HUES64 (cell line): ENCODE data around the gene KCNQ1.

ENCODE experiments used
- H3K27ac ChIP-seq: 2 replicates; pipeline ENCODE4 v1.7.0; 2013; ENCODE audit warnings: low read depth, low read length, inconsistent platforms
- H3K27me3 ChIP-seq: 2 replicates; pipeline ENCODE4 v1.6.1; 2013; ENCODE audit warnings: mild to moderate bottlenecking, low read length; ENCODE audit not compliant: insufficient read depth
- H3K36me3 ChIP-seq: 2 replicates; pipeline ENCODE4 v1.6.1; 2013; ENCODE audit warnings: mild to moderate bottlenecking, low read length; ENCODE audit not compliant: insufficient read depth
- H3K4me1 ChIP-seq: 2 replicates; pipeline ENCODE4 v1.6.1; 2013; ENCODE audit warnings: mild to moderate bottlenecking, low read length, moderate library complexity; ENCODE audit not compliant: insufficient read depth
- H3K4me3 ChIP-seq: 2 replicates; pipeline ENCODE4 v1.5.1; 2013; ENCODE audit warnings: mild to moderate bottlenecking, low read length, moderate library complexity
- H3K9ac ChIP-seq: 2 replicates; pipeline ENCODE4 v1.6.1; 2013; ENCODE audit warnings: mild to moderate bottlenecking, low read depth, low read length
- H3K9me3 ChIP-seq: 2 replicates; pipeline ENCODE4 v1.6.1; 2013; ENCODE audit warnings: low read depth, low read length; ENCODE audit not compliant: insufficient read depth
- WGBS: fragments of 150-250, 120-280 bp; methylation state at CpG from one replicate; pipeline ENCODE4 v1.1.7; 2013; ENCODE audit warnings: missing lambda C conversion rate; 5-methylcytosine and 5-hydroxymethylcytosine counted together

Gene KCNQ1

DNA sequence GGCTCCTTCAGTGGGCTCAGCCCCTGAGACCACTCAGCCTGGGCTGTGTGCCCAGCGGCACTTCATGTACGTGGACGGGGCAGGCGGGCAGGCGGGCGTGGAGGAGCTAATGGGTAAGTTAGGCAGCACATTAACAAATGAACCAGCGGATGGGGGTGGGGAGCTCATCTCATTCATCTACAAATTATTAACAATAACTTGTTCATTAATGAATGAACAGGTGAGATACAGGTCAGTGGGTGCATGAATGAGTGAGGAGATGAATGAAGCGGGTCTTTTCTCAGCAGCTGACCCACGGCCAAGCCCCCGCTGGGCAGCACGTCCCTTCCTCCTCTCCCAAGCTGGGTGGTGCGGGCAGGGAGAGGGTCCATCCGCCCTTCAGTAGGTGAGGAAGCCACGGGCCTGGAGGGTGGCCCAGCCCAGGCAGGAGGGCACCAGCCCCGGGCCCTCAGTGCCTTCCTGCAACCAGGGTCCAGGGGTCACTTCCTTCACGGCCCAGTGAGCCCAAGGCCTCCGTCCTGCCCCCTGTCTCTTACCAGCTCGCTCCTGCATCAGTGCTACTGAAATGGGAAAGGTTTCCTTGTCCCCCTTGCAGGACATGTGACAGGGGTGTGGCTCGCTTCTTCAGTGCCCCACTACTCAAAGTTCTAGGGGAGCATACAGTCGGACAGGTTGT lies 315.5 kb downstream of the KCNQ1 start:
- Histone ChIP-seq H3K9me3 (peaks cover 12% of the 10 kb centered on the region; the same call in 1 of the 2 replicates), H3K36me3 (no peaks in the 10 kb centered on the region), H3K4me3 (no peak overlapping the region), H3K27me3 (peaks cover 12% of the 10 kb centered on the region), H3K27ac (no peak overlapping the region), H3K9ac (no peak overlapping the region), H3K4me1 (no peaks in the 10 kb centered on the region)
- 82% methylated on average over 19 of the region's 20 CpGs for WGBS

DNA sequence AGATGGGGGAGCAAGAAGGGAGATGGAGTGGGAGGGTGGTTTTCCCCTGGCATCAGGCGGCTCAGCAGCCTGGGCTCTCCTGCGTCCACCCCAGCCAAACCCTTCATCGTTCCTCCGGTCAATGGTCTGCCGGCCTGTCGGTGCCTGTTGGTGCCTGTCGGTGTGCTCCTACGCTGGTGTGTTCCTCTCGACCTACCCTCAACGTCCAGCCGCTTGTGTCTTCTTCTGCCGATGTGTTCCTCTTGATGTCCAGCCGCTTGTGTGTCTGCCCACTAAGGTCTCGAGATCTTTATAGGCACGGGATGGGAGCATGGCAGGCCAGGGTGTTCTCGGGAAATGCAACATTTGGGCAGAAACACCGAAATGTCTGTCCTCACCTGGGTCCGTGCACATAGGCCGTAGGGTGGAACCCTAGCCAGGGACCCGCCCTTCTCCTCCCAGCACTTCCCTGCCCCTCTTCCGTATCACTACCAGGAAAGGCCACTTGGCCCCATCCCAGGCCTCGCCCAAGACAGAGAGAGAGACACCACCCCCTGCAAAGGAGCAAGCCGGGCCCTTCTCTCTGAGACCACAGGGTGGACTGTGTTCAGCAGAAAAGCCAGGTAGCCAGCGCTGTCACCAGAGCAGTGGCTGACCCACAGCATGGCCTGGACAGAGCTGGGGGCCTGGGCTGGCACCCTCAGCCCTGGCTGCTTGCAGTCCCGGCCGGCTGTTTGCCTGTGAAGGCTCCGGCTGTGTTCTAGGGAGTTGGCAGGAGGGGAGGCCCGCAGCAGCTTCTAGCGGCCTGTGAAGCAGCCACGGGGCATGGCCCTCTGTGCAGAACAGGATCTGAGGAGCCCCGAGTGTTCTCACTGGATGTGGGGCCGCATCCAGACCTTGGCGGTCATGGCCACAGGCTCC lies 316.6 kb downstream of the KCNQ1 start:
- H3K27ac ChIP-seq, result no peak overlapping the region
- 95% methylated on average over 33 of the region's 33 CpGs for WGBS
- peaks cover 22% of the 10 kb centered on the region for H3K27me3 ChIP-seq
- H3K9me3 ChIP-seq, result peaks cover 14% of the 10 kb centered on the region; the same call in 1 of the 2 replicates
- H3K4me3 ChIP-seq, result no peak overlapping the region
- H3K36me3 ChIP-seq, result no peaks in the 10 kb centered on the region
- H3K4me1 ChIP-seq, result no peaks in the 10 kb centered on the region
- no peak overlapping the region for H3K9ac ChIP-seq

DNA sequence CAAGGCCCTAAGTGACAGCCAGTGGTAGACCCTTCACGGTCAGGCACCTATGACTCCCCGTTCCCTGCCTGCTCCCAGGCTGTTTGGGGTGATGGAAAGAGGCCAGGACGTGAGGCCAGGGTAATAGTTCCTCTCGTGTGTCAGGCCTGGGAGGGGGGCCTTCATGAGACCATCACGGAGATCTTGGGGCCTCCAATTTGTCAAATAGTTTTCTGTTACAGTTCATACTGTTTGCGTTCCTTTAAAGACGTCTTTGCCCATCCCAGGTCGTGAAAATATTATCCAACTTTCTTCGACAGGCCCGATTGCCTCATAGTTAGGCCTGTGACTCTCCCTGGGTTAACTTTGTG lies 317.2 kb downstream of the KCNQ1 start:
- WGBS, result 92% methylated on average over 10 of the region's 10 CpGs
- no peaks in the 10 kb centered on the region for H3K36me3 ChIP-seq

DNA sequence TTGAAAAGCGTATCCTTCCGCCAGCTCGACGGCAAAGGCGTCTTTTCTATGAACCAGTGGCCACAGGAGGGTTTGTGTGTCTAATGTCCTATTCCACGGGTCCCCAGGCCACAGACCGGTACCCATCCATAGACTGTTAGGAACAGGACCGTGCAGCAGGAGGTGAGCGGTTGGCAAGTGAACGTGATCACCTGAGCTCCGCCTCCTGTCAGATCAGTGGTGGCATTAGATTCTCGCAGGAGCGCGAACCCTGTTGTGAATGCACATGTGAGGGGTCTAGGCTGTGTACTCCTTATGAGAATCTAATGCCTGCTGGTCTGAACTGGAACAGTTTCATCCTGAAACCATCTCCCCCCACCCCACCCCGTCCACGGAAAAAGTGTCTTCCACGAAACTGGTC lies 317.6 kb downstream of the KCNQ1 start:
- H3K4me1 ChIP-seq, result no peaks in the 10 kb centered on the region
- H3K4me3 ChIP-seq, result no peak overlapping the region
- 94% methylated on average over 17 of the region's 17 CpGs for WGBS
- H3K9me3 ChIP-seq, result 0 out of 2 replicates have a peak, but pooled peaks cover 4% of the 10 kb centered on the region
- H3K9ac ChIP-seq, result no peak overlapping the region
- H3K27me3 ChIP-seq, result peaks cover 21% of the 10 kb centered on the region
- H3K27ac ChIP-seq, result no peak overlapping the region
- H3K36me3 ChIP-seq, result no peaks in the 10 kb centered on the region

More for the DNA sequence above, 317.2 kb downstream of the KCNQ1 start:
- Histone ChIP-seq H3K4me3 (no peak overlapping the region), H3K27ac (no peak overlapping the region), H3K9me3 (peaks cover 9% of the 10 kb centered on the region; the same call in 1 of the 2 replicates), H3K4me1 (no peaks in the 10 kb centered on the region), H3K27me3 (peaks cover 23% of the 10 kb centered on the region), H3K9ac (no peak overlapping the region)

DNA sequence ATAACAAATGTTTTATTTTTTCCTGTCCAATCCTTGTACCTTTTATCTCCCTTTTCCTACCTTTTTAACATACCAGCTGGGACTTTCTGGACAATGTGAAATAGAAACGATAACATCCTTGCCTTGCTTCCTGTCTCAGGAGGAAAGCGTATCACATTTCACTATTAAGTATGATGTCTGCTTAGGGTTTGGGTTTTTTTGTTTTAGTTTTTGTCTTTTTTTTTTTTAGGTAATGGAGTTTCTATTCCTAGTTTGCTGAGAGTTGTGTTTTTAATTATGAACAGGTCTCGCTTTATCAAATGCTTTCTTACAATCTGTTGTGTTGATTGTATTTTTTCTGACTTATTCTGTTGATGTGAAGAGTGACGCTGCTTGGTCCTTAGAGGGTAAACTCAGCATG lies 319.2 kb downstream of the KCNQ1 start:
- Histone ChIP-seq H3K4me3 (no peak overlapping the region), H3K27ac (no peak overlapping the region), H3K9me3 (0 out of 2 replicates have a peak, but pooled peaks cover 3% of the 10 kb centered on the region), H3K36me3 (no peaks in the 10 kb centered on the region), H3K27me3 (peaks cover 34% of the 10 kb centered on the region), H3K9ac (no peak overlapping the region), H3K4me1 (no peaks in the 10 kb centered on the region)
- WGBS, result 95% methylated on average over 4 of the region's 4 CpGs

DNA sequence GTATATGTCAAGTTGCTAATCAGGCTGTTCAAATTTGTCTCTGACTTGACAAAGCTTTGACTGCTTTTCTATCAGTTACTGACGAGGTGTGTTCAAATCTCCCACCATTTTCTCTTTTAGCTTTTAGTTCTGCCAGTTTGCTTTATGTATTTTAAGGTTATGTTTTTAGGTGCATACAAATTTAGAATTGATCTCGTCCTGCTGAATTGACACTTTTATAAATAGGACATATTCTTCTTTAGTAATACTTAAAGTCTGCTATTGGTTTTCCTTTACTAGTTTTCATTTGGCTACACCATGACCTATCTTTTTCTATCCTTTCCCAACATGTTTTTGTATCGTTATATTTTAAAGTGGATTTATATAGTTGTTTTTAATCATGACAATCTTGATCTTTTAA lies 320.7 kb downstream of the KCNQ1 start:
- no peaks in the 10 kb centered on the region for H3K36me3 ChIP-seq
- peaks cover 43% of the 10 kb centered on the region for H3K27me3 ChIP-seq
- H3K4me1 ChIP-seq, result no peaks in the 10 kb centered on the region
- no peak overlapping the region for H3K9ac ChIP-seq
- 0 out of 2 replicates have a peak, but pooled peaks cover 3% of the 10 kb centered on the region for H3K9me3 ChIP-seq
- WGBS, result 78% methylated on average over 2 of the region's 3 CpGs
- H3K4me3 ChIP-seq, result no peak overlapping the region
- H3K27ac ChIP-seq, result no peak overlapping the region

DNA sequence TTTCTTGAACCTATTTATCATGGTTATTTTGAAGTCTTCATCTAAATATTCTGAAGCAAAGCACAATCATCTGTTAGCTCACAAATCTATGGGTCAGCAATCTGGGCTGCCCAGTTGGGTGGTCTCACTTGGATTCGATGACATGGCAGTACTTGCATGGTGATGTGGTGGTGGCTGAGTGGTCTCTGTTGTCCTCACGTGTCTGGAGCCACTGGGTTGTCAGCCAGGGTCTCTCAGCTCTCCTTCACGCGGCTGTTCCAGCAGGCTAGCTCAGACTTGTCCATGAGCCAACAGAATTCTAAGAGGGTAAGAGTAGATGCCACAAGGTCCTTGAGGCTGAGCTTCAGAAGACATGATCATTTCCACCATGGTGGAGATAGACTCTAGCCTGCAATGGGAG lies 321.4 kb downstream of the KCNQ1 start:
- H3K9me3 ChIP-seq, result 0 out of 2 replicates have a peak, but pooled peaks cover 3% of the 10 kb centered on the region
- H3K36me3 ChIP-seq, result no peaks in the 10 kb centered on the region
- no peak overlapping the region for H3K27ac ChIP-seq
- 95% methylated on average over 4 of the region's 4 CpGs for WGBS
- H3K4me3 ChIP-seq, result no peak overlapping the region
- H3K9ac ChIP-seq, result no peak overlapping the region
- H3K27me3 ChIP-seq, result peaks cover 44% of the 10 kb centered on the region
- H3K4me1 ChIP-seq, result no peaks in the 10 kb centered on the region

DNA sequence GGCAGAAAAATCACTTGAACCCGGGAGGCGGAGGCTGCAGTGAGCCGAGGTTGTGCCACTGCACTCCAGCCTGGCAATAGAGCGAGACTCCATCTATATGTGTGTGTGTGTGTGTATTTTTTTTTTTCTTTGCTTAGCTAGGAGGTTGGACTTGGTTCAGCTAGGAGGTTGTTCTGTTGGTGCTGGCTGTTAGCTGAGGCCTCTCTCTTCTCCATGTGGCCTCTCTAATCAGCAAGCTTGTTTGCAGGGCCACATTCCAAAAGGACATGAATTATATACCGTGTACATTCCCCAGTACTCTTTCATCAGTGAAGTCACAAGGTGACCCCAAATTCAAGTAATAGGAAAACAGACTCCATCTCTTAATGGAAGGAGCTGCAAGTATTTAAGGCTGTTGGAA lies 322.3 kb downstream of the KCNQ1 start:
- Histone ChIP-seq H3K4me1 (no peaks in the 10 kb centered on the region), H3K9me3 (0 out of 2 replicates have a peak, but pooled peaks cover 3% of the 10 kb centered on the region), H3K27me3 (peaks cover 52% of the 10 kb centered on the region), H3K36me3 (no peaks in the 10 kb centered on the region), H3K27ac (no peak overlapping the region), H3K9ac (no peak overlapping the region), H3K4me3 (no peak overlapping the region)
- WGBS, result 98% methylated on average over 5 of the region's 5 CpGs

DNA sequence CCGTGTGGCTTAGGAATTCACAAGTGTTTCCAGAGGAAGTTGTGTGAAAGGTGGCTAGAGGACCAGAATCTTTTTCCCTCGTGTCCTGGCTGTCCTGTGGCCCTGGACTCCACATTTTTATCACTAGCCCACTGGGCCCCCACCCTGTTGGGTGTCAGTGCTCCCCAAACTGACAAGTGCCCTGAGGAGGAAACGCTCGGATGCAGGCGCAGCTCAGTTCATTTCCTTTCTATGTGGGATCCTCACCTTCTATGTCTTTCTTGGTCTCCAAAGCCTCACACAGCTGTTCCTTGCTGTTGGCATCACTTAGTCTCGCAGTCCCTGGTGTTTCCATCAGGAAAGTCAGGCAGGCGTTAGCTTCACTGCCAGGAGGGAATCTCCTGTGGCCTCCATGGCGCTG lies 323.0 kb downstream of the KCNQ1 start:
- no peaks in the 10 kb centered on the region for H3K4me1 ChIP-seq
- H3K36me3 ChIP-seq, result no peaks in the 10 kb centered on the region
- peaks cover 56% of the 10 kb centered on the region for H3K27me3 ChIP-seq
- H3K9ac ChIP-seq, result no peak overlapping the region
- H3K9me3 ChIP-seq, result 0 out of 2 replicates have a peak, but pooled peaks cover 3% of the 10 kb centered on the region
- 92% methylated on average over 8 of the region's 8 CpGs for WGBS
- H3K4me3 ChIP-seq, result no peak overlapping the region
- no peak overlapping the region for H3K27ac ChIP-seq

DNA sequence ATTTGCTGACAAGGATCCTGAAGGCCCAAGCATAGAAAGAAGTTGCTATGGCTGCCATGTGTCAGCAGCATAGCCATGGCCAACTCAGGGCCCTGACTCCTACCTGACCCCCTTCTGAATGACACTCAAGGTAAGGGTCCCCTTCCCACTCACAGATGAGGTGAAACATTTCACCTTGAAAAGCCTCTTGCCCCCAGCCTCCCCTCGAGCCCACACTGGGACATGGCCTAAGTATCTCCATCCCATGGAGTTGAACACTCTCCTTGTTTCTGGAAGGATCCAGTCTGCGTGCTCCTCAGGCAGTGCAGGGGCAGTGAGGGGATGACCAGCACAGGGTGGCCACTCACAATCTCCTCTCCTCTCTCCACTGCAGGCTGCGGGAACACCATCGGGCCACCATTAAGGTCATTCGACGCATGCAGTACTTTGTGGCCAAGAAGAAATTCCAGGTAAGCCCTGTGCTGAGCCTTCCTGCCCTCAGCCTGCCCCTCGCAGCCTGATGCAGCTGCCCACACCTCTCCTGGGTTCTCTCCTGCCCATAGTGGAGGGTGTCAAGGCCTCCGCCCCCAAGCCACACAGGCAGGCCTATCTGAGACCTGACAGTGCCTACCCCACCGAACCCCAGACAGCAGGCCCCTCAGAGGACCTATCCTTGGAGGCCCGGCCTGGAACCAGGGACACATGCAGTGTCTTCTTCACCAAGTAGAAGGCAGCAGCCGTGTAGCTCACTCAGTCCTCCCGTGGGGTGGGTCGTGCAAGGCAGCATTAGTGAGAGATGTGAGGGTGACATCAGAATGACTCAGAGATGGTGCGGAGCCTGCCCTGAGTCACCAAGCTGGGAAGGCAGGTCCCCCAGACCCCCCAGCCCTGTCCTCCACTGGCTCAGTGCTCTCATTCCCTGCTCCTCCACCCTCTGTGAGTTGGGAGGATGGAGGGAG lies 323.9 kb downstream of the KCNQ1 start:
- WGBS, result 93% methylated on average over 14 of the region's 14 CpGs

More for the DNA sequence above, 323.9 kb downstream of the KCNQ1 start:
- Histone ChIP-seq H3K9me3 (0 out of 2 replicates have a peak, but pooled peaks cover 3% of the 10 kb centered on the region), H3K27ac (no peak overlapping the region), H3K36me3 (no peaks in the 10 kb centered on the region), H3K4me1 (no peaks in the 10 kb centered on the region), H3K9ac (no peak overlapping the region), H3K27me3 (peaks cover 64% of the 10 kb centered on the region), H3K4me3 (no peak overlapping the region)
